ENCODE measurements around the gene TLX2.

Gene TLX2

GRCh38 chr2:74536166-74536950 is 22.1 kb downstream of the TLX2 start:
- DNase-seq: no peak

GRCh38 chr2:74537140-74537539 is 22.9 kb downstream of the TLX2 start:
- no peak for DNase-seq

GRCh38 chr2:74538881-74539339 is 24.7 kb downstream of the TLX2 start:
- no peak for DNase-seq

- no peak for DNase-seq
Observed at GRCh38 chr2:74540291-74540690, 26.0 kb downstream of the TLX2 start.

- no peak for DNase-seq
Observed at GRCh38 chr2:74542978-74543377, 28.7 kb downstream of the TLX2 start.

GRCh38 chr2:74544634-74545033 is 30.4 kb downstream of the TLX2 start:
- no peak for DNase-seq

GRCh38 chr2:74546004-74546403 is 31.8 kb downstream of the TLX2 start:
- no peak for DNase-seq

GRCh38 chr2:74548285-74548899 is 34.1 kb downstream of the TLX2 start:
- DNase-seq: peak; percentile 46

- DNase-seq: peak; percentile 74
Observed at GRCh38 chr2:74548900-74549826, 34.9 kb downstream of the TLX2 start.

- peak; percentile 47 for DNase-seq
Observed at GRCh38 chr2:74550231-74550630, 36.0 kb downstream of the TLX2 start.

- peak; percentile 24 for DNase-seq
Observed at GRCh38 chr2:74551530-74551929, 37.3 kb downstream of the TLX2 start.

GRCh38 chr2:74551942-74552913 is 38.0 kb downstream of the TLX2 start:
- DNase-seq: peak; percentile 48

- peak; percentile 63 for DNase-seq
Observed at GRCh38 chr2:74552914-74553811, 38.9 kb downstream of the TLX2 start.

- peak; percentile 97 for DNase-seq
Observed at GRCh38 chr2:74553892-74554819, 39.9 kb downstream of the TLX2 start, which contains the start of the genes DOK1 and LOXL3. DOK1 (plus strand) TSS chr2:74554720; CDS start chr2:74554755, 35 bp downstream. LOXL3 (minus strand) TSS chr2:74553942; CDS start chr2:74552634, 1,308 bp downstream.

GRCh38 chr2:74554820-74555531 is 40.7 kb downstream of the TLX2 start:
- peak; percentile 86 for DNase-seq

GRCh38 chr2:74555610-74556103 is 41.4 kb downstream of the TLX2 start:
- peak; percentile 53 for DNase-seq

GRCh38 chr2:74556159-74556558 is 41.9 kb downstream of the TLX2 start:
- peak; percentile 60 for DNase-seq

GRCh38 chr2:74556831-74557370 is 42.7 kb downstream of the TLX2 start:
- DNase-seq: peak; percentile 40

All from islet precursor cell (in vitro differentiated cells).